DMS 273 (cell line): ENCODE data around the gene ALK.

Experiments used
- DNase-seq: peaks from one replicate; lab custom pipeline; 2025; ENCODE audit not compliant: unreplicated experiment; lab: John Stamatoyannopoulos, UW

Gene ALK

DNA sequence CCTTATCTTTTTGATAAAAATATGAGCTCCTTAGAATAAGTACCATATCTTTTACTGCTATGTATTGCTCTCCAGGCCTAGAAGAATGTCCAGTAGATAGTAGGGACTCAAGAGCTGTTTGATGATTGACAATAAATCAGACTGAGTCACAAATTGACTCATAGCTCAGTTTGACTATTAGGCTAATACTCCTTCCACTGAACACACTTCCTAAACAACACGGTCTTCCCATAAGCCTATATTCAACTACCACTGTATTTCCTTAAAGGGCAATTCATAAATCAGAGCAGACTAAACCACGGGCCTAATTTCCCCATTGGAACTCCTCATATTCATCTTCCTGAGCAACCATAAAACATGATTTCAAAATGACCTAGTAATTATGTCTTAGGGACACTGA, 258.5 kb downstream of the ALK start:
- no peak for DNase-seq

DNA sequence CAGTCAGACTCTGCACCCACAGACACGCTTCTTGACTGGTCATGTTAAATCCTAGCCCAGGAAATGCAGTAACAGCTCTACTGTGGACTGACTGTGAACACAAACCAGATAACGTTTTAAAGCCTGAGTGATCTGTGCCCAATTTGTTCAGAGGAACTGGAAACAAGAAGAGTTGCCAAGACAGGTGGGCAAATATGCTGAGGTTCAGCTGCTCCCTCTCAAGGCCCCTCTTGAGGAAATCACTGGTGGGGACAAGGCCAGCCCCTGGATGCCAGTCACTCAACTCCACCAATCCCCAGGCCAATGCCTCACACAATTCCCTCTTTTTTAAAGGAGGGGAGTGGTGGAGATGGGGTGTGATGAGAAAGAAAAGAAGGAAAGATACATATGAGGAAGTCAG, 261.2 kb downstream of the ALK start:
- DNase-seq, result no peak

DNA sequence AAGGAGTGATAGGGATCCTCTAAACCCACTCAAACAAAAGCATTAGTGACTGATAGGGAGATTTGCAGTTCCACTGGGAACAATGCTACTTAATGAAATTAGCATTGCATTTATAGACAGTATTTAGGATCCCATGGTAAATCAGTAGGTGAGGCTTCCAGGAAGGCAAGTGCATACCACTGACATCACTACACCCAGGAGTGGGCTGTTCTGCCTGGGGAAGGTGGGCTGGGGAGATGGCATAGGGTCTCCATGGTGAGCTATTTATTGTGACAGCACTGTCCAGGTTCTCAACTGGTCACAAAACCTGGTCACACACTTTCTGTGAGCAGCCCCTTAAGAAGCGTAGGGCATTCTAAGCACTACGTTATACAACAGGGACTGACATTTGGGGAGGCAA, 262.2 kb downstream of the ALK start:
- no peak for DNase-seq

DNA sequence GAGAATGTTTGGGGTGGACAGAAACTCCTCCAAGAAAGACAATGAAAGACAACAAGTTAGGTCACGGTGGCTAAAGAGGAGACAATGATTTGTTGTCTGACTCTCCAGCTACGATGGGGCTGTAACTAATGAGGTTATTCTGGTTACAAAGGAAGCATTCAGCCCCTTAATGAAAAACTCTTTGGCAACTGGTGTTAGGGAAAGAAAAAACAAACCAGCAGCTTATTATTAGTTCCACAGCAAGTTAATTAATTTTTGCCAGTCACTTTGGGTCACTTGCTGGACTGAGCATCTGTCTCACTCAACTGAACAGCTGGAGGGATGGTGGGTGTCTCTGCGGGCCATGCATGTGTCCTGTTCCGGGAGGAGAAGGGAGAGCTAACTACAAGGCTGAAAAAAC, 263.7 kb downstream of the ALK start:
- DNase-seq, result peak; percentile 50

DNA sequence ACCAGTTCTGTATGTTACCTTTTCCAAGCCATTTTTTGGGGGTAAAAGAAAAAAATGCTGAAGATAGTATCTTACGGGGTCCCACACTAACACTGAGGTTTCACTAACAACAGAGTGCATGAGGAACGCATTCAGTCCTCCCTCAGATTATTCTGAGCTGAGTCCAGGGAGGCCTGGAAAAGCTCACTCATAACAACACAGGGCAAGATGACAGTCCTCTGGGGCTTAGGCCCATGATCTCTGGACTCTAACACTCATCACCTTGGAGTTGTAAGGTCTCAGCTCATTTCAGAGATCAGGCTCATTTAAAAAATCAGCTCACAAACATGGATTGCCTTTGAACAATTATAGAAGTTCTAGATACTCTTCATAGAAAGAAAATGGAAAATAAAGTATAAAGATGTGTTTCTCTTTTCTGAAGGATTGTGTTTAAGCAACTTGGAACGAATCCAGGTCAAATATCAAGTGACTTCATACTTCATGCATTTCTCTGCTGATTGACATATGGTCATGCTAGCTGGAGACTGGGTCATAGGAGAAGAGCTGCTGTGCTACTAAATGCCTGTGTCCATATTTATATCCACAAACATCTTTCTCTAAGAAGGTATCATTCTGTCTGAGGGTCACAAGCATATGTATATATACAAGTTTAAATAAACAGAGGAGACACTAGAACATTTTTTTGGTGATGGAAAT, 265.8 kb downstream of the ALK start:
- DNase-seq, result peak; percentile 83

DNA sequence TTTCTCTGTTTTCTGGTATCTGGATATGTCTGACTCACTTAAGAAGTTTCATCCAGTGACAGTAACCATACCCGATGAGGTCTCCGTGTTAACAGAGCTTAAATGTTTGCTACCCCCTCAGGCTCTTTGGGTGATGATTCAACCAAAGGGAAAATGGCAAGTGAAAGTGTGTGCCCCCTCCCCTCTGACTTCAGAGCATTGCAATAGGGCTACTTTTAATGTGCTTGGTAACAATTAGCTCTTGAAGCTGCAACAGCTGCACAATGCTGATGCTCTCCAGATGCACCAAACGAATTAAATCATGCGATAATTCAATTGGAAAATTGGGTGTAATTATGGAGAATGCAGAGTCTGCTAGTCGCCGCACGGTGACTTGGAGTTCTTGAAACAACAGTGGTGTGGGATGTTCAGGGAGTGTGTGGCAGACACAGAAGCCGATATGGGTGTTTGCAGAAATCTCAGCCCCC, 270.7 kb downstream of the ALK start:
- DNase-seq, result peak; percentile 17

DNA sequence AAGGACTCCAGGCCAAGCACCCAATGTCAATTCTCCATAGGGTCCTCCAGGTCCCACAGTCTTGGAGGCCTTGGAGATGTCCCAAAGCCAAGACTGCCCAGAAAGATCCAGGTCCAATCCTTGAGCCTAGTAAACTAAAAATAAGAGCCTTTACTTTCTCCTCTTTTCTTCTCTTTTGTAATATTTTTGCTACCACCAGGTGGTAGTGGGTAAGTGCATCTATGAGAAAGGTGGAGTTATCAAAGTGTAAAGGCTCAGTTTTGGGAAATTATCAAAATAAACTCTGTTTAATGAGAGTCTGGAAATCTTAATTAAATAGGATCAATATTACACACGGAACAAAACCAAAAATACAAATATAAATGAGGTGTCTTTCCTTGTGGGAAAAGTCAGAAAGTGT, 276.4 kb downstream of the ALK start:
- DNase-seq, result peak; percentile 8

DNA sequence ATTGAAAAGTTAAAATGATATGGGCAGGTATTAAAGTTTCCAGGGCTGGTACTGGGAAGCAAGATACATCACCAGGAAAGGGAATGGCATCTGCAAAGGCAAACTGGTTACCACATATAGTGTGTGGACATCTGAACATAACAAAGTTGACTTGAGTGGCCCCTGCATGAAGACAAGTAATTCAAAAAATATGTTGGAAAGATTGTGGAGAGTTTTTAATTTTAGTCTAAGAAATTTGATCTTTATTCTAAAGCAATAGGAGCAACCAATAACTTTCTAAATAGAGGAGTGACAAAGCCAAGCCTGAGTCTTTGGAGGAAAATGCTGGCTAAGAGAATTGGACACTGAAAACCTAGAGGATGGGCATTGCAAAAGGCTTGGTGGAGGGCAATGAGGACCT, 278.2 kb downstream of the ALK start:
- DNase-seq, result no peak

DNA sequence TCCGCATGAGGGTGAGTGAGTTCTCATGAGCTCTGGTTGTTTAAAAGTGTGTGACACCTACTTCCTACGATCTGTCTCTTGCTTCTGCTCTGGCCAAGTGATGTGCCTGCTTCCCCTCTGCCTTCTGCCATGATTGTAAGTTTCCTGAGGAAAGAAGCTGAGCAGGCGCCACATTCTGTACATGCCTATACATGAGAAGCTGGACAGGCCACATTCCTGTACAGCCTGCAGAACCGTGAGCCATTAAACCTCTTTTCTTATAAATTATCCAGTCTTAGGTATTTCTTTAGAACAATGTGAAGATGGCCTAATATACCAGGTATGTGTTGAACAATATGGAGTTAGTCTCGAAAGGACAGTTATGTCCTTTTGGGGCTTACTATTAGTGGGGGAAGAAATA, 281.0 kb downstream of the ALK start:
- no peak for DNase-seq

DNA sequence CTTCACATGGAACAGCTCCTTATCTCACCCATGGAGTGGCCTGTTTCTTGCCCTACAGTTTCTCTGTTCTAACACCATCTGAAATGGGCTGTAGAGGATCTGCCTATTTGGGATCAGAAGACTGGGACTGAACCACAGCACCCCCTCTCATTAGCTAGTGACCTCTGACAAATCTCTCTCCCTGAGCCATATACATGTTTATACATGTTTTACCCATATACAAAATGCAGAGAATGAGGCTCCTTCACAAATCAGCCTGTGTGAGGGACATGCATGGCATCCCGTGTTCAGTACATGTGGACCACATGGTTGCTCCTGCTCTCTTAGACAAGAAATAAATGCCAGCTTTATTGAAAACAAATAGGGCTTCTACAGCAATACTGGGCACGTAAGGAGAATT, 282.7 kb downstream of the ALK start:
- no peak for DNase-seq

DNA sequence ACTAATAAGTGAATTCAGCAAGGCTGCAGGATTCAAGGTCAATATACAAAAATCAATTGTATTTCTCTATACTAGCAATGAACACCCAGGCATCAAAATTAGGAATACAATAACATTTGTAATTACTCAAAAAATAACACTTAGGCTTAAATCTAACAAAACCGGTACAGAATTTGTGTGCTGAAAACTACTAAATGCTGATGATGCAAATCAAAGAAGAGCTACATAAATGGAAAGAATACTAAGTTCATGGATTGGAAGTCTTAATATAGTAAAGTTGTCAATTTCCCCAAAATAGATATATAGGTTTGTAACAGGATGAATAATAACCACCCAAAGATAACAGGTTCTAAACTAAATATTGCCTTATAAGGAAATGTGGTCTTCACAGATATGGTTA, 286.5 kb downstream of the ALK start:
- no peak for DNase-seq

DNA sequence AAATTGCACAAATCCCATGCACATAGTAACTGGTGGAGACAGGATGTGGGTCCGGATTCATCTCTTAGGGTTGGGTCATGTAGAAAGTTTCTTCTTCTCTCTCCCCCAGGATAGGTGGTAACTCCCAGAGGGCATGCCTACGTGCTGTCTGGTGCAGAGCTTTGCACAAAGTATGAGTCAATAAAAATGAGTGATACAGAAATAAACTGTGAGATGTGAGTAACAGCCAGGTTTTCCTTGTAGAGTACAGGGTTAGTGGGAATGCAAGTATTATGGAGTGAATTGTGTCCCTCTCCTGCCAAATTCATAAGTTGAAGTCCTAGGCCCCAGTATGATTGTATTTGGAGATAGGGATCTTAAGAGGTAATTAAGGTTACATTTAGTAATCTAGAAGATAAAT, 289.4 kb downstream of the ALK start:
- no peak for DNase-seq

DNA sequence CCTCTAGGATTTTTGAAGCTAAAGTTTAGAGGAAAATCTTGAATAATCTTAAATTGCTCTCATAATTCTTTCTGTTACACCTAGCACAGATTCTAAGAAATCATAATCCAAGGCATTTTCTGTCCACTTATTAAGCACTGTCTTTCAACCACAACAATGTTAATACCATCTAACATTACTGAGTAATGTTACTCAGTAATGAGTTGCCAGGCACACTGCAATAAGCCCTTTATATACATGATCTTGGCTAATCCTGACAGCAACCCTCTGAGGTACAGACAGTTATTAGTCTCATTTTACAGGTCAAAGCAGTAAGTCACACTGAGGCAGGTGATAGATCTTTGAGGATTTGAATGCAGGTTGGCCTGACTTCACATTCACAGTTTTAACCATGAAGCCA, 291.9 kb downstream of the ALK start:
- no peak for DNase-seq

DNA sequence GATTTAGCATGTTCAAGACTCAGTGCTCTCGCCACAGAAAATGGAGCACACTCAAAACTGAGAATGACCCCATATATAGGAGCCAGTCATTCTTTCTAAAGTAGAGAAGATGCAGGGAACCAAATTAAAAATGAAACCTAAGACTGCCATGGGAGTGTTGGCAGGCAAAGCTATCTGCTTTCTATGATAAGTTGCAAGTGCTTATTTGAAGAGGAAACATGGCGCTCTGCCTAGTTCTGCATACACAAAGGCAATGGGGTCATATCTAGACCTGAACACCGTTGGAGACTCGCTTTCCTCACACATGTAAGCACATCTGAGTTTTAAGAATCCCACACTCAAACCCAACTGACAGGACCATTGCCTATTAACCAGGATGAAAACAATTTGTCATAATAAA, 292.5 kb downstream of the ALK start:
- peak; percentile 58 for DNase-seq

DNA sequence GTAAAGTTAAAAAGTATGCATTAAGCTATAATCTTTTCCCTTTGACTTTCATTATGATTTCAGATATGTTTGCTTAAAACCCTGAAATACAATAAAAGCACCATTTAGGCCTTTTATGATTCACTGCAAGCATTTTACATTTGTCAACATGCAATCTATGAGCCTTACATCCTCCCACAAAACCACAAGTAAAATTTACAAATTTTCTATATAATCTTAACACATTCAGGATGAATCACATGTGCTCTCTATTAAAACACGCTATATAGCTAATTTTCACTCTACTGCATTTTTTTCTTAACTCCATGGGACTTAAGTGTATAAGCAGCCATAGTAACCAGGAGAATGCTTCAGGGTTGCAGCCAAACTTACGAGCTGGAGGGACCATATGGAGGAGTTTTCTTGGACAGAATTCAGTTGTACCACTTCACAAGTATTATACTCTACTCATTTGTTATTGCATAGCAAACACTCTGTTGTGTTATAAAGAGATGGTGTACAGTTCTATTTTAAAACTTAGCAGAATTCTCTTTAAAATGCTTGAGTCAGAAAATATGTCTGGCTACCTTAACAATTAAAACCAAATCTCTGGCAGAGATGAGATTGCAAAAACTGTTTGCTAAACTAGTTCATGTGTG, 293.2 kb downstream of the ALK start:
- peak; percentile 68 for DNase-seq

DNA sequence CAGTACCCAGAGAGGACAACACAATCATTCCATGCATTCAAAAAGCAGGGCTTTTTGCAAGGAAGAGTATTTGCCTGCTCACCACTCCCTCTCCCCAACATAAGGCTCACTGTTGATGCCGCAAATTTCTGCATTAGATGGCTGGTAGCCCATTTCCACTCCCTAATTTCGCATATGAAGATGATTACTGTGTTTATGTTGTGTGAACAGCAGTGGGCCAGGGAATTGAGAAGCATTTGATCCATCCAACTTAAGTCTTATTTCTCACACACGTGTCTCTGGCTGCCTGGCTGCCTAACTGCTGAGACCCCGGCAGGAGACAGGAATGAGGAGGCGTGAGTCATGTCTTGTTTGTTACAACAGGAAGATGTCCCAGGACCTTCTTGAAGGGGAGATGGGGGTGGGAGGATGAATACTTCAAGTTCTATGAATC, 294.1 kb downstream of the ALK start:
- peak; percentile 20 for DNase-seq

DNA sequence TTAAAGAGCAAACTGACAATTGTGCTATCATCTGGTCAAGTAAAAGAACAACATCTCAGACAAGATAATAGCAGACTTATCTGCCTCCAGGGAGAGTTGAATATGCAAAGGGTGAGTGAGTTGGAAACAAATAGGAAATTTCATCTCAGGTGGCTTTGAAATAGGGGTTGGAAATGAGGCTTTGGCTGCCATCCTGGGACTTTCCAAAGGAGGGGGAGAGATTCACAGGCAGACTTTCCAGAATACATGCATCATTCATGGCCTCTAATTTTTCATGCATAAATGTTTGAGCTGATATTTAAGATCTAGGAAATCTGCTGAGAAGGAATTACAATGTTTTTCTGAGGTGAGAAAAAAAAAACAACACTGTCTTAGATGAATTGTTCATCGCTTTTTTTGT, 300.5 kb downstream of the ALK start:
- DNase-seq, result no peak

DNA sequence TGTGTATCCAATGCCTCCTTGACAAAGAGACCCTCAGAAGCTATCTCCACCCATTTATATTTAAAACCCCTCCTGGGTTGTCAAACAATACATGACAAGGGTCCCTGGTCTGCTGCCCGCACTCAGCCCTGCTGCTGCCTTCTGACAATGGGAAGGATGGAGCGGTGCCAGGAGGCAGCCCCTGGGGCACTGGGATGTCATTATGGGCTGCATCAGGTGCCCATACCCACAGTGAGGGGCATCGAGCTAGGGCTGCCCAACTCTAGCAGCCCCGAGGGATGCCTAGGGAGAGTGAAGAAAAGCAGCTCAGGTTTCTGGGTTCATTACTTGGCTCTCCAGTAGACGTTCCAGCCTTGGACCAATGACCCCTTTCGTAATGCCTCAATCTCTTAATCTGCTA, 301.7 kb downstream of the ALK start:
- DNase-seq, result no peak

DNA sequence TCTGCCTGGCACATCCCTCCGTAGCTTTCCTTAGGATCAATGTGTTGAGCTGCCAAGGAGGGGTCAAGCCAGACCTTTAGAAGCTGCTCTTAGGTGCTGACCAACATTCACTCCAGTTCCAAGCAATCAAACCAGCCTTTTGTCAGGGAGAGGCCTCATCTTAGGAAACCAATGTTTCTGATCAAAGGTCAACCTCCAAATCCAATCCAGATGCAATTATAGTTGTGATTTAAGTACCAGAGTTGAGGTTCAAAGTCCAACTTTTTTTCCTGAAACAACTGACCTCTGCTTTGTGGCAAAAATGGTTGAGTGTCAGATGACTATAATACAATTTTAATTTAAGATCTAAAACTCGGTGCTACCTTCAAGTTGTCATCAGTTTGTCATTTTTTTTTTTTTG, 303.4 kb downstream of the ALK start:
- DNase-seq, result no peak

DNA sequence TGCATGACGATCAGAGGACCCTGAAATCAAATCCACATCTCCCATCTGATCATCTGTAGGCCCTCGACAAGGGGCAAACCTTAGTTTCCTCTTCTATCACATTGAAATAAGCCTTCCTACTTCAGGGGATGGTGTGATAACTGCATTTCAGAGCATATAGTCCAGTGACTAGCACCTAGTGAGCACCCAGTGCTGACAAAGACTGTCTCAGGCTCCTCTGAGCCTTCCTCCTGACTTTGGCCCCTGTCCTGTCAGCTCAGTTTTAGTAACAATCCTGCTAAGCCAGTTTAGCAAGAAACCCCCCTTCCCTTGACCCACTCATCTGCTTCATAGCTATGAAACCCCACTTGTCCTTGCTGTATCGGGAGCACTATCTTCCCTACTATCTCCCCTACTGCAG, 304.0 kb downstream of the ALK start:
- DNase-seq, result no peak

DNA sequence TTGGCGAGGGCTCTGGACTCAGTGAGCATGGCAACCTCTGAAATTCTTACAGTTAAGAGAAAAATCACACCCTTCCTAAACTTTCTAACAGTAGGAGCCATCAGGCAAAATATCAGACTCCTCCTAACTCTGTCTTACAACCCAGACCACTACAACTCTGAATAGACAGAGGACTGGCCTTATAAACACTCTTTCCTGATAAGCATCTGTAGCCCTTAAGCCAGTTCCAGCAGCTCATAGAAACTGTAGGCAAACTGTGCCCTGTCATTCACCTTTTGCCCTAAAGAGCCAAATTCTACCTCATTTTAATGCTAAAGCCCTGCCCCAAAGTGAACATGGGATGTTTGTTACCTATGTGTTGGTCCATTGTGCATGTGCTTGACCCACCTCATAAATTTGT, 304.8 kb downstream of the ALK start:
- no peak for DNase-seq

DNA sequence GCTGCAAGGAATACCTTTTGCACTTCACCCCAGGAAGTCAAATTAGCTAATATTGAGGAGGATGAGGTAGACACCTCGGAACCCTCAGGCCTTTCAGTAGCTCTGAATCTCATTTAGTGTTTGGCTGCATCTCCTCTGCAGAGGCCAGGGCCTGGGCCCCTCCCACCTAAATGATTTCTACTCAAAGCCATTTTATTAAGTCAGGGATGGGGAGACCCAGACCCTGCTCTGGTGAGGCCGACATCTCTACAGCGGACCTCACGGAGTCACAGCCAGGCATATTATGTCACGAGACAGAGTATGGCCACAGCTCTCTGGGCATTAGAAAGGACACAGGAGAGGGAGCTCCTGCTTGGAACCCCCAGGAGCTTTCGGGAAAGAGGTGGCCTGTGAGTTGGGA, 305.5 kb downstream of the ALK start:
- DNase-seq, result no peak

DNA sequence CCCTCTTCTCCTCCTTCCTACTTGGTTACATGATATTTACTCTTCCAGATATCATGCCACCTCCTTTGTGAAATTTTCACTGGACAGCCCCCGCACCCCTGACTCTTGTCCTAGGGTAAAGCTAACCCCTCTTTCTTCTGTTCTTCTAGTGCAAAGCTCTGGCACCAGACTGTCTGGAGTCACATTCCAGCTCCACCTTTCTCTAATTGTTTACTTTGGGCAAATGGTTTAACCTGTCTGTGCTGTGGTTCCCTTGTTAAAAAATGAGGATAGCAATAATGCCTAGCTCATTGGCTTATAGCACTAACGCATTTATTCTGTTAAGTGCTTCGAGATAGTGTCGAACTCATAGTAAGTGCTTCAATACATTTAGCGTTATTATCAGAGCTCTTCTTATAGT, 306.2 kb downstream of the ALK start:
- no peak for DNase-seq
